Measurements from ENCODE around the gene MEP1B. TPM values are rescaled to one million over a fixed set of nuclear protein-coding genes. Genes with fewer than 3 reads are reported as not detected.

Gene MEP1B
- total RNA-seq, 1 donor from 2014 or later = not detected

GRCh38 chr18:32257084-32257785 lies 67.4 kb downstream of the MEP1B start:
- no peak for TF ChIP-seq CTCF (IDR thresholded peaks at IDR 0.05; ENCODE audit: partially characterized antibody, unreplicated experiment)
- H3K27ac Mint-ChIP-seq (ENCODE audit: unreplicated experiment) = peak overlapping the region; percentile 71
- no peaks in the 10 kb centered on the region for H3K36me3 Mint-ChIP-seq (ENCODE audit: unreplicated experiment)
- H3K9me3 Mint-ChIP-seq (ENCODE audit: unreplicated experiment) = no peaks in the 10 kb centered on the region
- H3K27me3 Mint-ChIP-seq (ENCODE audit: unreplicated experiment) = peaks cover under 1% of the 10 kb centered on the region
- no peak overlapping the region for H3K4me3 Mint-ChIP-seq (ENCODE audit: unreplicated experiment)
- H3K4me1 Mint-ChIP-seq (ENCODE audit: low read depth, unreplicated experiment) = peaks cover 9% of the 10 kb centered on the region
- DNase-seq = no peak

- no peaks in the 10 kb centered on the region for H3K36me3 Mint-ChIP-seq (ENCODE audit: unreplicated experiment)
- H3K4me1 Mint-ChIP-seq (ENCODE audit: low read depth, unreplicated experiment) = peaks cover 9% of the 10 kb centered on the region
- no peaks in the 10 kb centered on the region for H3K9me3 Mint-ChIP-seq (ENCODE audit: unreplicated experiment)
- H3K27me3 Mint-ChIP-seq (ENCODE audit: unreplicated experiment) = no peaks in the 10 kb centered on the region
- no peak overlapping the region for H3K4me3 Mint-ChIP-seq (ENCODE audit: unreplicated experiment)
- TF ChIP-seq CTCF (IDR thresholded peaks at IDR 0.05; ENCODE audit: partially characterized antibody, unreplicated experiment) = no peak
- H3K27ac Mint-ChIP-seq (ENCODE audit: unreplicated experiment) = no peak overlapping the region
- no peak for DNase-seq
Observed at GRCh38 chr18:32258148-32258547, 68.3 kb downstream of the MEP1B start.

GRCh38 chr18:32258558-32259204 lies 68.8 kb downstream of the MEP1B start:
- DNase-seq = no peak
- TF ChIP-seq CTCF (IDR thresholded peaks at IDR 0.05; ENCODE audit: partially characterized antibody, unreplicated experiment) = no peak
- Mint-ChIP-seq H3K27ac (ENCODE audit: unreplicated experiment) (no peak overlapping the region), H3K36me3 (ENCODE audit: unreplicated experiment) (no peaks in the 10 kb centered on the region), H3K4me1 (ENCODE audit: low read depth, unreplicated experiment) (peaks cover 9% of the 10 kb centered on the region), H3K4me3 (ENCODE audit: unreplicated experiment) (no peak overlapping the region), H3K9me3 (ENCODE audit: unreplicated experiment) (no peaks in the 10 kb centered on the region), H3K27me3 (ENCODE audit: unreplicated experiment) (no peaks in the 10 kb centered on the region)

- H3K27me3 Mint-ChIP-seq (ENCODE audit: unreplicated experiment) = no peaks in the 10 kb centered on the region
- no peak overlapping the region for H3K27ac Mint-ChIP-seq (ENCODE audit: unreplicated experiment)
- no peak overlapping the region for H3K4me3 Mint-ChIP-seq (ENCODE audit: unreplicated experiment)
- H3K9me3 Mint-ChIP-seq (ENCODE audit: unreplicated experiment) = no peaks in the 10 kb centered on the region
- H3K4me1 Mint-ChIP-seq (ENCODE audit: low read depth, unreplicated experiment) = peaks cover 9% of the 10 kb centered on the region
- H3K36me3 Mint-ChIP-seq (ENCODE audit: unreplicated experiment) = no peaks in the 10 kb centered on the region
- no peak for DNase-seq
- no peak for TF ChIP-seq CTCF (IDR thresholded peaks at IDR 0.05; ENCODE audit: partially characterized antibody, unreplicated experiment)
Observed at GRCh38 chr18:32259553-32259952, 69.7 kb downstream of the MEP1B start.

- DNase-seq = no peak
- peaks cover 9% of the 10 kb centered on the region for H3K4me1 Mint-ChIP-seq (ENCODE audit: low read depth, unreplicated experiment)
- no peaks in the 10 kb centered on the region for H3K9me3 Mint-ChIP-seq (ENCODE audit: unreplicated experiment)
- no peak overlapping the region for H3K27ac Mint-ChIP-seq (ENCODE audit: unreplicated experiment)
- no peak overlapping the region for H3K4me3 Mint-ChIP-seq (ENCODE audit: unreplicated experiment)
- H3K27me3 Mint-ChIP-seq (ENCODE audit: unreplicated experiment) = no peaks in the 10 kb centered on the region
- no peaks in the 10 kb centered on the region for H3K36me3 Mint-ChIP-seq (ENCODE audit: unreplicated experiment)
- peak; percentile 45 for TF ChIP-seq CTCF (IDR thresholded peaks at IDR 0.05; ENCODE audit: partially characterized antibody, unreplicated experiment)
Observed at GRCh38 chr18:32261003-32261402, 71.2 kb downstream of the MEP1B start.

All from glutamatergic neuron (in vitro differentiated cells).